NB4 (cell line): ENCODE data around the gene LARP6.

Source experiments
- CTCF ChIP-seq: IDR thresholded peaks from one replicate; pipeline ENCODE4 v1.5.1; 2012; ENCODE audit warnings: low read depth, low read length
- POLR2A ChIP-seq: IDR thresholded peaks from 2 replicates; pipeline ENCODE4 v1.6.1; 2011; ENCODE audit warnings: mild to moderate bottlenecking; ENCODE audit not compliant: insufficient read length; ENCODE audit errors: extremely low read depth

- TF ChIP-seq CTCF: no peak
- TF ChIP-seq POLR2A: no peak
These were observed 48.1 kb upstream of the LARP6 start for GRCh38 chr15:70902107-70902506.
